IPS-18c (cell line): ENCODE results near the gene NECTIN1.

ENCODE experiments used
- H3K4me3 ChIP-seq: 2 replicates; pipeline ENCODE4 v1.7.0; 2013; ENCODE audit warnings: low read depth, mild to moderate bottlenecking, low read length, moderate library complexity; ENCODE audit not compliant: insufficient read depth
- H3K9me3 ChIP-seq: one replicate; pipeline ENCODE4 v1.6.1; 2013; ENCODE audit warnings: mild to moderate bottlenecking, low read length, moderate library complexity; ENCODE audit not compliant: control insufficient read depth, insufficient read depth

The NECTIN1 gene

DNA sequence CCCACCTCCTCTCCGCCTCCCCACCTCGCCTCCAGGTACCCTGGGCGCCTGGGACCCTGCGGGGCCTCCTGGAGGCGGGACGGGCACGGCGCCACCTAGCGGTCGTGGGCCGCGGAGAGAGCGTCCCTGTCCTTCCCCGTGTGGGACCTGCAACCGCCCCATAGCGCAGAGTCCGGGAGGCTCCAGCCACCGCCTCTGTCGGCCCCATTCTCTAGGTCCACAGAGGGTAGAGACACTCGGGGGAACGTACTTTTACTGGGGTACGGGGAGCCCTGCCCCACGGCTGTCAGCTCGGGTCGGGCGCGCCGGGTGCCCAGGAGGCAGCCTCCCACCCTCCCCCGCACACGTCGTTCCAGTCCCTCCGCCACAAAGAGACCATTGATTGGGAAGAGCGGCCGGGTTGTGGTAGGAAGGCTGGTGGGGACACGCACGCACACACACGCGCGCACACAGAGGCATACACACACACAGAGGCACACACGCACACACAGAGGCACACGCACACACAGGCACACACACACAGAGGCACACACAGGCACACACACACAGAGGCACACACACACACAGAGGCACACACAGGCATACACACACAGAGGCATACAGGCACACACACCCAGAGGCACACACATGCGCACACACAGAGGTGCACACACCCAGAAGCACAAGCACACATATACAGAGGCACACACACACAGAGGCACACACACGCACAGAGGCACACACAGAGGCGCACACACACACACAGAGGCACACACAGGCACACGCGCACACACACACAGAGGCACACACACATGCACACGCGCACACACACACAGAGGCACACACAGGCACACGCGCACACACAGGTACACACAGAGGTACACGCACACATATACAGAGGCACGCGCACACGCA, 12.6 kb upstream of the NECTIN1 start:
- peak overlapping the region; percentile 11; the same call in 1 of the 2 replicates for H3K4me3 ChIP-seq
- H3K9me3 ChIP-seq, result no peaks in the 10 kb centered on the region

DNA sequence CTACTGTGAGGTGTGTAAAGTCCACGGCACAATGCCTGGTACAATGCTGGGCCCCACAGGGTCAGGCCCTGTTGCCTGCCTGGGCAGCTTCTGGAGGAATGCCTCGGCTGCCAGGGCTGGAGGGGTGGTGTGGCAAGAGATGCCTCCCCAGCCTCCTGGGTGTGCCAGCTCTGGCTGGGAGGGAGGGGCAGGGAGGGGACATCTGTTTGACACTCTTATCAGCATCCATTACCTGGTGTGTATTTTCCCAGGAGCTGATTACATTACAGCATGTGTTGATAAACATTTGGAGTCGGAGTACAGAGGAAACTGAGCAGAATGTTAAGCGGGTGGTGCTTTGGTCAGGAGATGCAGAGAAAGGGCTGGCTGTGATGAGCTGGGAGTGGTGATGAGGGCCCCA, 11.0 kb upstream of the NECTIN1 start:
- Histone ChIP-seq H3K9me3 (no peaks in the 10 kb centered on the region), H3K4me3 (no peak overlapping the region)

DNA sequence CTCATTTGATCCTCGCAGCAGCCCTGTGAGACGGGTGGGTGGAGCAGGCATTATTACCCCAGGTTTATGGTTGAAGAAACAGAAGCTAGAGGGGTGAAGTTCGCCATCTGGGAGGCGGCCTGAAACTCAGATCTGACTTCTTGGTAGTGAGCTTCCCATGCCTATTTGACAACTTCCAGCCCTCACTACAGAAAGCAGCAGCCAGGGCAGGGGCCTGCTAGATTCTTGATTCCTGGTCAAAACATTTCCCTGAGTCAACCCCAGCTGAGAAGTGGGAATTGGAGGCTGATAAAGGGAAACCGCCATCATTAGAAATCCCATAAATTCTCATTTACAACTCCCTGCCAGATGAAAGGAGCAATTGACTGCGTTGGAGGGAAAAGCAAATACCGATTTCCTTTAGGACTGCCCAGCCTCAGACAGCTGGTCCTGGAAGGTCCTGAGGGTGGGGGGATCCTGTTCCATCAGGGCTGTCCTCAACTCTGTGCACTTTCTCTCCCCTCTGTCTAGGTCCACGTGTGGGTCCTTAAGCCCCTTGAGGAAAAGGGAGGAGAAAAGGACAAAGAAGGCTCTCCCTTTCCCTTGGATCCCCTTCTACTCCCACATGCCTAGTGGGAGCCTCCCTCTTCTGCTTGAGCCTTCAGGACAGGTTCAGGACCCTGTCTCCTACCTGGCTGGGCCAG, 10.2 kb upstream of the NECTIN1 start:
- Histone ChIP-seq H3K4me3 (no peak overlapping the region), H3K9me3 (no peaks in the 10 kb centered on the region)

DNA sequence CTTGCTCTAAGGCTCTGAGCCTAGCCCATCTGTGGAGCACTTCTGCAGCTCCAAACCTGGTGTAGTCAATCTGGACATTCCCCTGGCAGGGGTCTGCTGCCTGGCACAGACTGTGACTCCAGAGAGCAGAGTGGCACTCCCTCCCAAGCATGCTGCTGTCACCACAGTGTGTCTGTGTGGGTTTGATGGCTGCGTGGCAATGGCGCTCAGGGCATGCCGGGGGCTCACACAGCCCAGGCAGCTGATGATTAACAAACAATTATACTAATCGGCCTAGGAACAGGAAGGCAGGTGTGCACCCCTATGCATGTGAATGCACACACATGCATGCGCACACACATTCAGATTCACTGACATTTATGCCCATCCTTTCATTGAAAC, 9.0 kb upstream of the NECTIN1 start:
- no peak overlapping the region for H3K4me3 ChIP-seq
- H3K9me3 ChIP-seq, result peaks cover 2% of the 10 kb centered on the region

DNA sequence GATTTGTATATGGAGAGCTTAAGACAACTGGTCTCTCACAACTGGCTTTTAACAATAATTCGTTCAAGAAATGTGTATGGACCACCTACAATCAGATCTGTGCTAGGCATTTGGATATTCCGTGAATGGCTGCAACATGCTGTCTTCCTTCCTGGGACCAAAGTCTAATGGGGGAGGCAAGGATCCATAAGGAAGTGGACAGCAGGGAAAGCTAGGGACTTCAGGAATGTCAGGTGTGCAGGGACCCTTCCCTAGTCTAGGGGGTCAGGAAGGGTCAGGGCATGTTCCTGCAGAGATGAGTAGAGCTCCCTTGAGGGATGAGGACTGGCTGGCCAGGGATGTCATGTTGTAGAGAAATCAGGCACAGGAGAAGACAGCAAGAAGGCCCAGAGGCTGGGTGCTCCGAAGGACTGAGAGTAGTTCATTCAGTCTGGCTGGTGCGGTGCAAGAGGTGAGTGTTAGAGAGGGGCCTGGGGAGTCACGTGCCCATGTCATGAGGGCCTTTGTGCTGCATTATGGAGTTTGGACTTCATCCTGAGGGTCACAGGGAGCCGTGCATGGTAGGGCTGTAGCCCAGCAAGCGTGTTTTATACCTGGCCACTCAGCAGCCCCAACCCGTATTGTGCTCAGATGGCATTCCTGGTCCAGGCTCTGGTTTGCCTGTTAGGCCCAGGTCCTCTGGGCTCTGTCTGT, 8.5 kb upstream of the NECTIN1 start:
- Histone ChIP-seq H3K4me3 (no peak overlapping the region), H3K9me3 (peaks cover 4% of the 10 kb centered on the region)

DNA sequence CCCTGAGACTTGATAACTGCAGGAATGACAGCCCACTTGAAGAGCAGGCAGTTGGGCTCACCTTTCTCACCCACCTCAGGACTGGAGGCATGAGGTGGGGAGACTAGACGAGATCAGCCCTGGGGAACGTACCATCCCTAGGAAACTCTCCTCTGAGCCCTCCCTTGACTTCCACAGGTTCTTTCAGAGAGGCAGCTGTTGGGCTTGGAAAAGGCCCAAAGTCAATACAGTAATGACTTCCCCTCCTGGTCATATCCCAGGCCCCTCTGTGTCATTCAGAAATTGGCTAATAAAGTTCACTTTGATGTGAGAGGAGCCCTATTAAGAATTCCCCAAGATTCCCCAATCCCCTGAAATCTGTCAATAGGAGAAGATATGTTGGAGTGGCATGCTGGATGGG, 5.8 kb upstream of the NECTIN1 start:
- peaks cover 4% of the 10 kb centered on the region for H3K9me3 ChIP-seq
- no peak overlapping the region for H3K4me3 ChIP-seq

DNA sequence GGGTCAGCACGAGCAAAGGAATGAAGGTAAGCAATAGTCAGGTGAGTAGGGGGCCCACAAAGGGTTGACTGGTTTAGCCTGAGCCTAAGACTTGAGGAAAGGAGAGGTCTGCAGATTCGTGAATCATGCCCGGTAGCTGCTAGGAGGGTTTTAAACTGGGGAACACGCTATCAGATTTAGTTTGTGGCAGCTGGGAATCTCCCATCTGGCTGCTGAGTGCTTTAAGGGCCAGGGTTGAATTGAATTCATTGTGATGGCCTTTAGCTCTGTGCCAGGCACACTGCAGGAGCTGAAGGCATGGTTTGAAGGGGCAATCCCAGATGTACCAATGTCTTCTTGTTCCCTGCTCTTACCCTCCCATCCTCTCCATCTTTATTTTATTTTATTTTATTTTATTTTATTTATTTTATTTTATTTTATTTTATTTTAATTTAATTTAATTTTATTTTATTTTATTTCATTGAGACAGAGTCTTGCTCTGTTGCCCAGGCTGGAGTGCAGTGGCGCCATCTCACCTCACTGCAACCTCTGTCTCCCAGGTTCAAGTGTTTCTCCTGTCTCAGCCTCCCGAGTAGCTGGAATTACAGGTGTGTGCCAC, 1.9 kb upstream of the NECTIN1 start:
- H3K9me3 ChIP-seq, result peaks cover 4% of the 10 kb centered on the region
- H3K4me3 ChIP-seq, result no peak overlapping the region

DNA sequence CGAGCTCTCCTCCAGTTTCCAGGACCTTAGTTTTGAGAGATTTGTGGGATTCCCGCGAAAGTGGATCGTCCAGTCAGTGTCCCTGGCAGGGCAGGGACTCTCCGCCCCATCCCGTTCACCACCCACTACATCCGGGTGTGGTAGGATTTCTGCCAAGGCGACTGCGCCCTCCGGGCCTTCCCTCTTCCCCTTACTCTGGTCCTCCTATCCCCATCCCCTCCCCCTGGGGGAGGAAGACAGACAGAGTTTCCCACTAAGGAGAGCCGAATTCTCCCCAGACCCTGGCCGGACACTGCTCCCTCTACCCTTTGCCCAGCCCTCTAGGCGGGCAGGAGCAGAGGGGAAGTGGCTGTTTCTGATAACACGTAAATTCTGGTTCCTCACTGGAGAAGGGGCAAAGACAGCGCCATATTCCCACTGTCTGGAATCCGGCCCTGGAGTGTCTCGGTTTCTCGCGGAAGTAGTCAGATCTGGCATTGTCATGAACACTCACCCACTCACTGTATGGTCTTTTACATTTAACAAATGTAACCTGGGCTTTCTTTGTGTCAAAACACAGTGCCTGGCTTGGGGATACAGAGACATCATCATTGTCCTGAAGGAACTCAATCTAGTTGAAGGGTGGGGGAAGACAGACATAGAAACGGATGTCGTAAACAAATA, 1.1 kb upstream of the NECTIN1 start:
- Histone ChIP-seq H3K4me3 (peak overlapping the region; percentile 85), H3K9me3 (peaks cover 4% of the 10 kb centered on the region)

DNA sequence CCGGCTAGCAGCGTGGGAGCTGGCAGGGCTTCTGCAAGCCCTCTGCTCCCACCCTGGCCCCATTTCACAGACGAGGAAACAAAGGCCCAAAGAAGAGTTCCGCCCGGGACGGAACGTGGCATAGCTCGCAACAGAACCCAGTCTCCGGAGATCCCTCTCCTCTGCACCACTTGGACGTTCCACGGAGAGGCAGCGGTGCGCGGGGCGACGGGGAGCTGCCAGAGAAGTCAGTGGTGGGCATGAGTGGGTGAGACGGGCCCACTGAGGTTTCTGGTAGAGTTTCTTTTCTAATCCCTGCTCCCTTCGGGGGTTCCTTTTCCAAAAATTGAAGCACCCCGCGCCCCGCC, 554 bp upstream of the NECTIN1 start:
- H3K4me3 ChIP-seq, result peak overlapping the region; percentile 85
- peaks cover 4% of the 10 kb centered on the region for H3K9me3 ChIP-seq

DNA sequence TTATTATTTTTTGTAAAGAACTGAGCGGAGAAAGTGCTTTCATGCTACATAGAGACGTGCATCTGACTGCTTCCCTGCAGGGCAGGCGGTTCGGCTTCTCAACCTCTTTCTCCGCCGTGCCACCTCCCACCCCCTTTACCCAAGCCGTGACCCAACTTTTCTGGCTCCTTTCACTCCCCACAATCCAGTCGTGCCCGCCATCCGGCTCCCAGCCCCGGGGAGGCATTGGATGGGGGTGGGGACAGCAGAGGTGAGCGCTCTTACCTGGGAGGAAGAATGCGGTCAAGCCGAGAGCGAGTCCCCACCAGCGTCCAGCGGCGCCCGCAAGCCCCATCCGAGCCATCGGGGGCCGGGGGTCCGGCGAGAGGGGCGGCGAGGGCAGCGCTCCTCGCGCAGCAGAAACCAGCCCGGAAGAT, 781 bp downstream of the NECTIN1 start:
- Histone ChIP-seq H3K4me3 (peak overlapping the region; percentile 85), H3K9me3 (peaks cover 4% of the 10 kb centered on the region)

DNA sequence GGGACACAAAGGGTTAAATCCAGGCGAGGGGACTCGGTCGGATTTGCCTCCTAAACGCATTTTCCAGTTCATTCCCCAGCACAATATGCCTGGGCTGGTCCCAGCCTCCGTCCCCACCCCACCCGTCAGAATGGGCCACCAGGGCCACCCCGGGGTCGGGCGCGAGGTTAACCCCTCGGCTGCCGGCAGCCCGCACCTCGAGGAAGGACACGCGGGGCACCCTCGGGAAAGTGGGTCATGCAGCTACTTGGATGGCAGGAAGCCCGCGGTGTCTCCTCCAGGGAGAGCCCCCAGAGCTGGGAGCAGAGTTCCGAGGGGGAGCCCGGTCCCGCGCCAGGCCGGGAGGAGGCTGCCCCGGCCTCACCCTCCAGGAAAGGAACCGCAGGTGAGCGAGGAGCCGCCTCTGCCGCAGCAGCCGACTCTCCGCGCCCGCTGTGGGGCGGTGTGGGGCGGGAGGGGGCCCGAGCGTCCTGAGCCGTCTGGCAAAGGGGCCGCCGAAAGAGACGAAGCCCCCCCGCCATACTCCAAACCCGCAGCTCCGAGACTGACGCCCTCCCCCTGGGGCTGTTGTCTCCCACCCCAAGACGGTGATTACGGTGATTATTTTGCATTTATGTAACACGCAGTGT, 1.4 kb downstream of the NECTIN1 start:
- Histone ChIP-seq H3K9me3 (no peaks in the 10 kb centered on the region), H3K4me3 (peak overlapping the region; percentile 85)

DNA sequence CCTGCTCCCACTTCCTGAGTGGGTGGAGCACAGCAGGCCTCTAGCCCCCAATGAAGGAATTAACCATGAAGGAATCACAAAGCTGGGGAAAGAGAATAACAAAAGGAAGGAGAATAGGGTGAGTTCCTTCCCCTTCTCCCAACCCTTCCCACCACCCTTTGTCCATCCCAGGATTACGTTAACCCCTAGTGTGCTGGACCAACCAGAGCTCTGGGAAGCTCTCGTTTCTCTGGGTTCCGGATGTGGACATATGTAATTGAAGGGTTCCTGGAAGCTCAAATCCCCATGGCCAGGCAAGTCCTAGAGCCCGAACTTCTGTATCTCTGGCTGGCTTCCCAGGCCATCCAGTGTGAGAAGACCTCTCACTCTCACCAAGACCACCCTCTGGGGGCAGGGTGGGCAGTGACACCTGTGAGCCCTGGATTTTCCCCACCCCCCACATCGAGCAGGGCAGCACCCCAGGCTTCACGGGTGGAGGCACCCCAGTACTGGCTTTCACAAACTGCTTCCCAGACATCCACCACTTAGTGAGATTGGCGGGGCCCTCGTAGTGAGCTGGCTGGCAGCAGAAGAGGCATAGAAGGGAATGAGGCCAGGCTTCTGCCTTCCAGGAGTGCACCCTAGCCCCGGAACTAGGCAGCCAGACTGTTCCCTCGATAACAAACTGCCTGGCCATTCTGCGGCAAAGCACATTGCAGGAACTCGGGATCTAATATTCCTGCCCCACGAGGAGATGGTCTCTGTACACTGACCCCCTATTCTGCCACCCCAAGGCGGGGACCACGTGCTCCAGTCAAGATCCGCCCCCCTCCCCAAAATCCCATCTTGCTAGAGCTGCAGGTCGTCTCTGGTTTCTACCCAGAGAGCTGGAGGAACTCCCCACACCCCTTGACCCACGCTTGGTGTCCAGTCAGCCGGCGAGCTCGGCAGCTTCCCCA, 2.1 kb downstream of the NECTIN1 start:
- H3K4me3 ChIP-seq, result peak overlapping the region; percentile 85

DNA sequence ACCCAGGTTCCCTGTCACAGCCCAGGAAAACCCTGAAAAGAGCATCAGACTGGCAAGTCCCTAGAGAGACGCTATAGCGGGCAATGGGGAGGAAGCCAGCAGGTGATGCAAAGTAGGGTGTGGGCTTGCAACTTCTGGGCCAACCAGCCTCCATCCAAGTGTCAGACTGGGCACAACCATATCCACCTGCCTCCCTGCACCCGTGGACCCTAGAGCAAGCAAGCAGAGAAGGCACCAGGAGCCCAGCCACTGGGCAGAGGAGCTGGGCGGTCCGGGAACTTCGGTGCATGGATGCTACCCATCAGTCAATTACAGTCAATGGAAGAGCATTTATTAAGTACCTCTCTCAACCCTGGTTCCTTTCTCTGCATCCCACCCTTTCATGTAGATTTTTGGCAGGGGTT, 2.8 kb downstream of the NECTIN1 start:
- H3K9me3 ChIP-seq, result no peaks in the 10 kb centered on the region
- peak overlapping the region; percentile 20; the same call in 1 of the 2 replicates for H3K4me3 ChIP-seq

More for the DNA sequence above, 2.1 kb downstream of the NECTIN1 start:
- no peaks in the 10 kb centered on the region for H3K9me3 ChIP-seq

DNA sequence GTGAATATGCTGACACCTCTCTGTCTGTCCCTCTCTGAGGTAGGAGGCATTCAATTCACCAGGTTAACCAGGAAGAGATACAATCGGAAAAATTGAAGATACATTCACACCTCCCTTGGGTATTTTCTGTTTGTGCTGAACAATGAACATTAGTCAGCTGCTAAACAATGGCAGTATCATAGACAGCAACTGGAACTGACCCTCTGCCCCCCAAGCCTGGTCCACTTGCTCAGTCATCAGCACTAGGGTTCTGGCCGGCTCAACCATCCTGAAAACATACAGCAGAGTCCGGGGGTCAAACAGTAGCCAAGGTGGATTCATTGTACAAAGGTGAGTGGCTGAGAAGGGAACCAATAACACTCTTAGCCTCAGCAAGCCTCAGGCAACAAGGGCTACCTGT, 4.0 kb downstream of the NECTIN1 start:
- Histone ChIP-seq H3K9me3 (no peaks in the 10 kb centered on the region), H3K4me3 (peak overlapping the region; percentile 20)

DNA sequence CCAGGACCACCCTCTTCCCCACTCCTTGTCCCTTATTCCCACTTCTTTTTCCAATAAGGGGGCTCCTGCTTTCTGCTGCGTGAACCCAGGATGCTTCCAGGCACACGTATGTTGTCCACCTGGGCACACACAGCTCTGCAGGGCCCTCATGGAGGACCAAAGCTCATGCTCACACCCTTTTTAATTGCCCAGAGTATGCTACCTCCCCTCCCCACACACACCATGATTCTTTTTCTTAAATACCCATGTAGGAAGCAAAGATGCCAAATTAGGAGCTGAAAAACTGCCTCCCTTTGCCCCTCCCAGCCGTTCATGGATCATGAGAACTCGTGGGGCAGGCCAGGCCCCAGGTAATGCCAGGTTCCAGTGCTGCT, 5.1 kb downstream of the NECTIN1 start:
- Histone ChIP-seq H3K9me3 (no peaks in the 10 kb centered on the region), H3K4me3 (no peak overlapping the region)
